Stimulated activated CD8-positive, alpha-beta memory T cell treated with anti-CD3 and anti-CD28 coated beads, Interleukin-7, amount 100 ng/mL, for 4 hours (primary cell): ENCODE measurements around the gene ARMC6.
A peak's percentile ranks its signal among the peaks of the same experiment; 100 is the strongest.

ENCODE experiments used
- DNase-seq, 2 donors: peaks; one replicate each; pipeline ENCODE4 v3.0.0-alpha.2; 2020; ENCODE audit warnings: low read depth in 2 of 2

Gene ARMC6

GRCh38 chr19:19054315-19054938 lies 21.0 kb downstream of the ARMC6 start:
- DNase-seq = no peak

- no peak for DNase-seq
Observed at GRCh38 chr19:19054939-19055440, 21.6 kb downstream of the ARMC6 start.

GRCh38 chr19:19055701-19056100 lies 22.3 kb downstream of the ARMC6 start:
- DNase-seq = no peak

DNA sequence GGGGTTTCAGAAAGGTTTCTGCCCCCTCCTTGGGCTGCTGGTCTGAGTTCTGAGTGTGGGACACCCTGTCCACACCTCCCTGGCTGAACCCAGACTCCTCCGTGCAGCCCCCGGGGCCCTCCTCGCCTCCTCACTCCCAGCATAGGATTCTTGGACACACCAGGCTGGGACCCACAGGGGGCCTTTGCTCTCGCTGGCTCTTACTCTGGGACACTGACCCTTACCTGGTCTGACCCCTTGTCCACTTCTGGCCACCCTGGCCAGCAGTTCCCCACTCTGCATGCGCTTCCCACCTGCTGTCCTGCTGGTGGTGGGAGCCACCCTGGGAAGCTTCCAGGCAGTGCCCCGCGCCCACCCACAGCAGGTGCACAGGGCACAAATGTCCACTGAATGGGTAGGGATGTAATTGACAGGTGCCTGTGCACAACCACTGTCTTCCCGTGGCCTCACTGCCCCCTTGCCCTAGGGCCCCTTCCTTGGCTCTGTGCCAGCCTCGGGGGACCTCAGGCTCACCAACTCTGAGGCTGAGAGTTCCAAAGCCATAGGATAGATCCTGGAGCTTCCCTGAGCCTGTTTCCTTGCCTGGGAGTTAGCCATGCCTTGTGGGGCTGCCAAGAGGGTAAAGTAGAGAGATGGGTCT lies 23.4 kb downstream of the ARMC6 start:
- DNase-seq = no peak

GRCh38 chr19:19057317-19057716 lies 23.9 kb downstream of the ARMC6 start:
- no peak for DNase-seq

GRCh38 chr19:19057720-19058119 lies 24.3 kb downstream of the ARMC6 start:
- no peak for DNase-seq

DNA sequence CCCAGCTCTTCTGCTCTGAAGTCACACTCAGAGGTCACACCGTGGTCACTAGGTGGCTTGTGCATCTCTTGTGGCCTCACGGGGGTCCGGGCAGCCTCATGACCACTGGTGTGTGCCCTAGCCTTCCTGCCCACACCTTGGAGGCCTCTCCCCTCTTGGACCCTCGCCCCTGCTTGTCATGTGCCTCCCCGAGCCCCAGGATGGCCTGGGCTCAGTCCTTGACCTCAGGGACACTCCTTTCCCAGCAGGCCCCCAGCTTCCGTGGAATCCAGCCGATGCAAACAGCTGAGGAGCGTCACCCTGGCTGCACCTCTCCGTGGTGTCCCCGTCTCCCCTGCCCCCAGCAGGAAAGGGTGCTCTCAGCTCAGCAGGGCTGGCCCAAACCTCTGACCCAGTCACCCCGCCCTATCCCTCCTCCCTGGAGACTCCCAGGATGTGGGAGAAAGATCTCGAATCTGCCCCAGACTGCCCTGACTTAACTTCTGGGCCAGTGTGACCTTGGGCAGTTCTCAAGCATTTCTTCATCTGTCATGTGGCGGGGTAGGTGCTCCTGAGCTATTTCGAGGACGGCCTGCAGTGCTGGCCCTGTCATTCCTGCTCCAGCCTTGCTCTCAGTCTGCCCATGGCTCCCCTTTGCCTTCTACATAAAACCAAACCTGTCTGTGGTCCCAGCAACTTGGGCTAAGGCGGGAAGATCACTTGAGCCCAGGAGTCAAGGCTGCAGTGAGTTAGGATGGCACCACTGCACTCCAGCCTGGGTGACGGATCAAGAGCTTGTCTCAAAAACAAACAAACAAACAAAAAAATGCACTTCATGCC lies 25.8 kb downstream of the ARMC6 start:
- DNase-seq = no peak

DNA sequence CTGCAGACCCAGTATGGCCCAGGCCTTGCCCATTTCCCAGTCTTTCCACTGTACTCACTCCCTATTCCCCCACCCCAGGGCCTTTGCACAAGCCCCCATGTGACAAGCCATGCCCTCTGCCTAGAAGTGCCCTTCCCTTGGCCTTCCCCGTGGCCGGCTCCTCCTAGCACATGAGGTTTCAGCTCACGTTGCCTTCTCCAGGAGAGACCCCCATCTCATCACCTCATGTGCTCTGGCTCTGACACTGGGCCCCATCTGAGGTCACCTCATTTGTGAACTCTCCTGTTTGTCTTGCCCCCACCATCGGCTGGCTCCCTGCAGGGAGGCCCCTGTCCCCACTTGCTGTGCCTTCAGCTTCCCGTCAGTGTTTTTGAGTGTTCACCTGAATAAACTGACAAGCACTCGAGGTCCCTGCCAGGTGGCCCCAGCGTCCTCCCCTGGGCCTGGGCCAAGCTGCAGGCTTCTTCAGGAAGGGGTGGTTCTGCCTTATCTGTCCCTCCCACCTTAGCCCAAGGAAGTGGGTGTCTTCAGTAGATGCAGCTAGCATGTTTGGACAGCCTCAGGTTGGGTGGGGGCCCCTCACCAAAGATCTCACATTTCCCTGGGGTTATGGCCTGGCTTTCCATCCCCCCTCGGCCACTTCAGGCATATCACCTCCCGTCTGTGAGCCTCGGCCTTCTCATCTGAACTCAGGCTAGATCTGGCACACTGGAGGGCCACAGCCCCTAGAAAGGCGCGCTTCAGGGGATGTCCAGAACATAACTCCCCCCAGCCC lies 26.6 kb downstream of the ARMC6 start:
- no peak for DNase-seq

DNA sequence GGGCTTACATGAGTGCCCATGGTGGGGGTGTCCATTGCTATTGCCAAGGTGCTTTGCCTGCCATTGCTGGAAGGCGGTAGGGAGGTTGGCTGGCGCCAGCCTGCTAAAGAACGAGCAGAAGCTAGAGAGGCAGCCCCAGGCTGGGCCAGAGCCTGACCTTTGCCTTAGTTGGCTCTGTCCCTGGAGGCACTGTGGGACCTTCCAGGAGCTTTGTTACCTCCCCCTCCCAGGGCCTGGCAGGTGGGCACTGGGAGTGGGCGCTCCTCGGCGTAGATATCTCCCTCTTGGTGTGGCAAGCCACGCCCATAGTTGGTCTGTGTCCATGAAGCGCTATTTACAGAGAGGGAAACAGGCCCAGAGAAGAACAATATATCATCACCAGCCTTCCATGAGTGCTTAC lies 28.1 kb downstream of the ARMC6 start:
- DNase-seq = no peak

DNA sequence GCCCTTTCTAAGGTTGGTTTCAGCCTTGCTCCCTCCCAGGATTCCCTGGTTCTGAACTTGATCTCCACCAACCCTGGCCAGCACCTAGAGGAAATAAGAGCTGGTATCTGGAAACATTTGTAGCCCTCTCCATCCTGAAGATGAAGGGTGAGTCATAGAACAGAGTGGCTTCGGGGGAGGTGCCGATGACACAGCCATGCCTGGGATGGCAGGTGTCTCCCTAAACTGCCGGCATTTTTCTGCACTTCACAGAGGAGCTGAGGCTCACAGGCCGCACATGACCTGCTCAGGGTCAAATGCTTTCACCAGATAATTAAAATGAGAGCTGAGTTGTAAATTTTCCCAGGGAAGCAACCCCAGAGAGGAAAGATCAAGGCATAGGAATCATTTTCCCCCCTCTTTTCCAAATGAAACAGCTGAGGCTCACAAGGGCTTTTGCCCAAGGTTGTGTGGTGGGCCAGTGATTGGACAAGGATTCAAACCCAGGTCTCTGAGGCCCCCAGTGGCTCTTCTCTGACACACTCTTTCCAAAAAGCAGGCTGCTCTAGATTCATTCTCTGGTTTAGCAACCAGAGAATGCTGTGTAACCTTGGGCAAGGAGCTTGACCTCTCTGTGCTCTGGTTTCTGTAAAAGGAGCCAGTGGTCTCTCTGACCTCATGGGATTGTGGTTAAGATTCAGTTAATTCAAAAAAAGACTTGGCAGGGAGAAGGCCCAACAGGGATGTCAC lies 29.2 kb downstream of the ARMC6 start:
- no peak for DNase-seq

DNA sequence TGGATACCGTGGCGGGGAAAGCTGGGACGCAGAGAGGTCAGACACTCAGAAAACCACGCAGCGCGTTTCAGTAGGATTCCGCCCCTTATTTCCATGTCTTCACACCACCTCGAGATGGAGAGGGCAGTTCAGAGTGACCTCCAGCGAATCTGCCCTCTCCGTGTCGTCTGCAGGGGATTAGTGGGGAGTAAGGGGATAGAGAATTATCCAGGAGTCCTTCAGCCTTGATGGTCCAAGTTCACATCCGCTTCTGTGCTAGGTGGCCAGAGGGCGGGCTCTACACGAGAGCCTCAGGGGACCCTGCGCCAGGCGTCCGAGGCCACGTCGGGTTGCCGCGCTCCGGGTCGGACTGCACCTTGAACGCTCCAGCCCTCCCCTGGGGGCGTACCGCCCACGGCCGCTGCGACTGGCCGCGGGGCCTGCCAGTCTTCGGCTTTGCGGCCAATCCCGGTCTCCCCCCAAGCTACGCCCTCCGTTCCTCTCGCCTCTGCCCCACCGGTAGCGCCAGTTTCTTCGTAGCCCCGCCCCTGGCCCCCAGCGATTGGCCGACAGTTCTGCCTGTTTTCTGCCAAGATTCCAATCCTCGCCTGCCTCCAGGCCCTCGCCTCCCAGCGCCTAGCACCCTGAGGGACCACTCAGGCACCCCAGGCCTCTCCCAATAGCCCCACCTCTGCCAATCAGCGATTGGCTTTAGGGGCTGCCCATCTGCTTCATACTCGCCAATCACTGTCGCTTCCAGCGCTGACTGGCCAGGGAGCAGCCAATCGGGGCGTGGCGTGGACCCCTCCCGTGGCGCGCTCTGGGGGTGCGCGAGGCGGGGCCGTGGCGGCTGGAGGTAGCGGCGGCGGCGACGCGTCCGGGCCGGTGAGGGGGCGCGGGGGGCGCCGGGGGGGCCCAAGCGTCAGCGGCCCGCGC lies 30.0 kb downstream of the ARMC6 start, which contains the start of gene SLC25A42:
Gene SLC25A42, plus strand, starts transcription at position 812 of the 915 bp plus-strand sequence. CDS start 32,131 bp downstream, outside the sequence.
- DNase-seq = peak; percentile 99

- DNase-seq = peak in 1 of 2 donors; percentile 23
Observed at GRCh38 chr19:19064098-19064722, 30.8 kb downstream of the ARMC6 start.

DNA sequence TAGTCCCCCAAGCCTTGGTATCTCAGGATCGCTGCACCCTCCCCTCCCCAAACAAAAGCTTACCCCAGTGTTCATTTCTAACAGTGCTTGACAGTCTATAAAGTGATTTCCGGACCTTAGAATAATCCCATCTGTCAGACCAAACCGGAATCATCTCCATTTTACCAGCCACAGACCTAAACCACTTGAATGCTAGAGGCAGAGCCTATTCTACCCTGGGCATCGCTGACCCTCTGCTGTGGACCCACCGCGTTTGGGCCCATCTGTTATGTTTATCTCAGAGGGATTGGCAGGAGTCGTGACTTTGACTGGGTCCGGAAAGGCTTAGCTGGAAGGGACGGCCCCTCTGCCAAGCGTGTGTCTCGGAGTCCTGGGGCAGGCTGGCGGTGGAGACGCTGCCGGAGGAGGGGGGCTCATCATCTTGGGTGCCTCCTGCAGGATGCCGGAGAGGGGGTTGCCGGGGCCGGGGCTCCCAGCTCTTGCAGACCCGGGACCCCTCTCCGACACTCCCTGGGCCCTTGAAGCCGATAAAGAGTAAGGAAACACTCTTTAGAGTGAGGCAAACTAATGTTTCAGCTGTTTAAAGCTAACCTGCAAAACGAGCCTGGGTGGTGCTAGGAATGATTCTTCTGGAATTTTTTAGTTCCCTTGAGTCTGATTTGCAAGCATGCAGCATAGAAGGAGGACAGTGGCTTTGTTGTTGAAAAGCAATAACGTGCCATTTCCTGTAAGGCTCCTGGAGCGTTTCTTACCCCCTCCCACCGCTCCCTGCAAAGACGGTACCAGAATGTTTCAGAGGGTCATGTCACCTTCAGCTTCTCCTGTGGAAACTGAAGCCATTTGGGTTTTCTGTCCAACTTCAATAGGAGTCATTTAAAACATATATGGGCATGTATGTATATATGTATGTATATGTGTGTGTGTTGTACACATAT lies 31.7 kb downstream of the ARMC6 start:
- DNase-seq = no peak

DNA sequence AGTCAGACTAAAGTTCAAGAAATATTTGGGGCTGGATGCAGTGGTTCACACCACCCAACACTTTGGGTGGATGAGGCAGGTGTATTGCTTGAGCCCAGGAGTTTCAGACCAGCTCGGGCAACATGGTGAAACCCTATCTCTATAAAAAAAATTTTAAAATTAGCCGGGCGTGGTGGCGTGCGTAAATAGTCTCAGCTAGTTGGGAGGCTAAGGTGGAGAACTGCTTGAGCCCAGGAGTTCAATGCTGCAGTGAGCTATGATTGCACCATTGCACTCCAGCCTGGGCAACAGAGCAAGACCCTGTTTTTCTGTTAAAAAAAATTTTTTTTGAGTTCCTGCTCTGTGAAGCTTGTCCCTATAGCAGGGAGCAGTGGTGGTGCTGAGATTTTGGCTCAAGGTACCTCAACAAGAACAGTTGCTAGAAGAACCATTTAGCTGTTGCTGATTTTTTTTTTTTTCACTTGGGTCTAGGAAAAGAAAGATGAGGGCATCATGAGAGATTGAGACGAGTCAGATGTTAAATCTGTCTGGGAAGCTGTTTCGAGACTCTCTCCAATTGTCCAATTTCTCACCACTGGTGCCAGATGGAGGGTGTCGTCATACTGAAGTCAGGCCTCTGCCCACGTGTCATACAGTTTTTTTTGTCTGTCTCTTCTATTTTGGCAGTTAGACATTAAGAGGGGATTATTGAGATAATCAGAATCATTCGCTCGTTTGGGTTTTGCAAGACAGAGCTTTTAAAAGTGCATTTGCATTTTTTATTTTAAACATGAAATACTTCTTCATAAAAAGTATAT lies 34.1 kb downstream of the ARMC6 start:
- no peak for DNase-seq

DNA sequence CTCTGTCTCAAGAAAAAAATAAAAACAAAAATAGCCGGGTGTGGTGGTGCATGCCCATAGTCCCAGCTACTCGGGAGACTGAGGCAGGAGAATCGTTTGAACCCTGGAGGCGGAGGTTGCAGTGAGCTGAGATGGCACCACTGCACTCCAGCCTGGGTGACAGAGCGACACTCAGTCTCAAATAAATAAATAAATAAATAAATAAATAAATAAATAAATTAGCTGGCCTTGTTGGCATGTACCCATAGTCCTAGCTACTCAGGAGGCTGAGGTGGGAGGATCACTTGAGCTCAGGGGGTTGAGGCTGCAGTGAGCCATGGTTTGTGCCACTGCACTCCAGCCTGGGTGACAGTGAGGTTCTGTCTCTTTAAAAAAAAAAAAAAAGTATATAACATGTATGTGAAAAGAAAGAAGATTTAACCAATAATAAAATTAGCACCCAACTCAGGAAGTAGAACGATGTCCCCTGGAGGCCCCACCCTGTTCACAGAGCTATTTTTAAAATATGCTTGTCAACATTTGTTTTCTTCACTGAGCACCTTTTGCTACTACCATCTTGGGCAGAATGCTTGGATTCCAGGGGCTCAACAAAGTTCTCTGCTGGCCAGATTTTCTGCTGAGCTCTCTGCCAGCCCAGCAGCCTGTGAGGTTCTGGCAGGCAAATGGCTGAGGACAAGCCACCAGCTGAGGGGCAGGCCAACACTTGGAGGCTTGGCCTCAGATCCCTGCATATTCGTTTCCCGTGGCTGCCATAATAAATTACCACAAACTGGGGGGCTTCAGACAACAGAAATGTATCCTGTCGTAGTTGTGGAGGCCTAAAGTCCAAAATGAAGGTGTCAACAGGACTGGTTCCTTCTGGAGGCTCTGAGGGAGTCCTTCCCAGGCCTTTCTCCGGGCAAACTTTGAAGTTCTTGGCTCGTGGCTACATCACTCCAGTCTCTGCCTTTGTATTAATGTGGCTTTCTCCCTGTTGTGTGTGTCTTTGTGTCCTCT lies 35.6 kb downstream of the ARMC6 start:
- no peak for DNase-seq

- no peak for DNase-seq
Observed at GRCh38 chr19:19071897-19072296, 38.5 kb downstream of the ARMC6 start.
